ENCODE data around the gene NUP155.

DNA sequence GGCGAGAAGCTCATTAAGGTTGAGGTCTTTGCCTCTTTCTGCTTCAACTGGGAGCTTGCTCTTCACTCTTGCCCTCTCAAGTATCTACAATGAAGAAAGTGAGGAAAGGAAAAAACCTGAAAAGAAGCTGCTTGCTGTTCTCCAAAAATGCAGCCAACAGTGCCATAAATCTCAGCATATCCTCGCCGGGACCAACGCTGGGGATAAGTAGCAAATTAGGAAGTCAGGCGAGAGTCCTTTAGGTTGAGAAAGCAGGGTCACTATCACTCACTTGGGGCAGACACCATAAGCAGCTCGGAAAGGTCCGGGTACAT is 399 bp downstream of the NUP155 start:
- TF ChIP-seq, protein P1, sequence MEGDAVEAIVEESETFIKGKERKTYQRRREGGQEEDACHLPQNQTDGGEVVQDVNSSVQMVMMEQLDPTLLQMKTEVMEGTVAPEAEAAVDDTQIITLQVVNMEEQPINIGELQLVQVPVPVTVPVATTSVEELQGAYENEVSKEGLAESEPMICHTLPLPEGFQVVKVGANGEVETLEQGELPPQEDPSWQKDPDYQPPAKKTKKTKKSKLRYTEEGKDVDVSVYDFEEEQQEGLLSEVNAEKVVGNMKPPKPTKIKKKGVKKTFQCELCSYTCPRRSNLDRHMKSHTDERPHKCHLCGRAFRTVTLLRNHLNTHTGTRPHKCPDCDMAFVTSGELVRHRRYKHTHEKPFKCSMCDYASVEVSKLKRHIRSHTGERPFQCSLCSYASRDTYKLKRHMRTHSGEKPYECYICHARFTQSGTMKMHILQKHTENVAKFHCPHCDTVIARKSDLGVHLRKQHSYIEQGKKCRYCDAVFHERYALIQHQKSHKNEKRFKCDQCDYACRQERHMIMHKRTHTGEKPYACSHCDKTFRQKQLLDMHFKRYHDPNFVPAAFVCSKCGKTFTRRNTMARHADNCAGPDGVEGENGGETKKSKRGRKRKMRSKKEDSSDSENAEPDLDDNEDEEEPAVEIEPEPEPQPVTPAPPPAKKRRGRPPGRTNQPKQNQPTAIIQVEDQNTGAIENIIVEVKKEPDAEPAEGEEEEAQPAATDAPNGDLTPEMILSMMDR (IDR thresholded peaks at IDR 0.05): no peak
- TF ChIP-seq POLR2A (IDR thresholded peaks at IDR 0.05): no peak

Data from uterus (tissue), 2 donors.